GM23248 (cell line): ENCODE measurements around the gene SENP8. TPM values are rescaled to one million over a fixed set of nuclear protein-coding genes. Genes with fewer than 3 reads are reported as not detected.

ENCODE experiments used
- DNase-seq: peaks from one replicate; pipeline ENCODE4 v3.0.0-alpha.2; 2015
- H2AFZ ChIP-seq: fragments of 200-600 bp; sonication (generic); 2 replicates; pipeline ENCODE4 v1.6.1; 2016; ENCODE audit warnings: antibody characterized with exemption
- H3F3A ChIP-seq: fragments of 200-600 bp; sonication (generic); 2 replicates; pipeline ENCODE4 v1.6.1; 2016; ENCODE audit warnings: mild to moderate bottlenecking, antibody characterized with exemption, mixed run types; ENCODE audit not compliant: insufficient read depth
- H3K27ac ChIP-seq: fragments of 200-600 bp; sonication (generic); 2 replicates; pipeline ENCODE4 v1.5.1; 2016; ENCODE audit warnings: mild to moderate bottlenecking
- H3K27me3 ChIP-seq: fragments of 200-600 bp; sonication (generic); replicated peaks from 2 replicates; pipeline ENCODE4 v1.6.1; 2016; ENCODE audit warnings: mild to moderate bottlenecking; ENCODE audit not compliant: insufficient read depth
- H3K36me3 ChIP-seq: fragments of 200-600 bp; sonication (generic); 2 replicates; pipeline ENCODE4 v1.6.1; 2016; ENCODE audit warnings: low read depth, mild to moderate bottlenecking
- H3K4me1 ChIP-seq: fragments of 200-600 bp; sonication (generic); 2 replicates; pipeline ENCODE4 v1.6.1; 2016; ENCODE audit warnings: mild to moderate bottlenecking; ENCODE audit not compliant: insufficient read depth
- H3K4me2 ChIP-seq: fragments of 200-600 bp; sonication (generic); one replicate; pipeline ENCODE4 v1.6.1; 2016; ENCODE audit warnings: mild to moderate bottlenecking; ENCODE audit not compliant: unreplicated experiment
- H3K4me3 ChIP-seq: fragments of 200-600 bp; sonication (generic); 2 replicates; pipeline ENCODE4 v1.5.1; 2016; ENCODE audit warnings: mild to moderate bottlenecking
- H3K79me2 ChIP-seq: fragments of 200-600 bp; sonication (generic); 2 replicates; pipeline ENCODE4 v1.6.1; 2016; ENCODE audit warnings: mild to moderate bottlenecking; ENCODE audit not compliant: insufficient read depth
- H3K9ac ChIP-seq: fragments of 200-600 bp; sonication (generic); 2 replicates; pipeline ENCODE4 v1.6.1; 2016; ENCODE audit warnings: mild to moderate bottlenecking
- H3K9me2 ChIP-seq: fragments of 200-600 bp; sonication (generic); 2 replicates; pipeline ENCODE4 v1.6.1; 2016; ENCODE audit warnings: mixed run types, mild to moderate bottlenecking, moderate library complexity; ENCODE audit not compliant: insufficient read depth
- H3K9me3 ChIP-seq: fragments of 200-600 bp; sonication (generic); one replicate; pipeline ENCODE4 v1.6.1; 2017; ENCODE audit warnings: low read depth
- H4K20me1 ChIP-seq: fragments of 200-600 bp; sonication (generic); 2 replicates; pipeline ENCODE4 v1.6.0; 2016; ENCODE audit not compliant: insufficient read depth
- EZH2 ChIP-seq: fragments of 200-600 bp; sonication (generic); IDR thresholded peaks from 2 replicates; pipeline ENCODE4 v1.6.1; 2018; ENCODE audit warnings: antibody characterized with exemption, mild to moderate bottlenecking; ENCODE audit not compliant: insufficient read depth, poor library complexity, severe bottlenecking
- EZH2phosphoT487 ChIP-seq: fragments of 200-600 bp; sonication (generic); IDR thresholded peaks from 2 replicates; pipeline ENCODE4 v1.6.1; 2018; ENCODE audit warnings: antibody characterized with exemption, moderate library complexity, mild to moderate bottlenecking, low read depth; ENCODE audit not compliant: insufficient read depth
- WGBS, 2 experiments: methylation state at CpG; one replicate each; pipeline ENCODE4 v1.1.6; 2015 to 2017; ENCODE audit warnings: low lambda C conversion rate in 2 of 2, low coverage in 1 of 2; ENCODE audit errors: missing lambda C conversion rate in 2 of 2; 5-methylcytosine and 5-hydroxymethylcytosine counted together
- in situ Hi-C: fragments of 300-500 bp; cut with MboI; formaldehyde crosslinking; loops from 2 replicates; pipeline ENCODE4 v1.15.0; 2020
- polyA plus RNA-seq: library from polyadenylated mRNA; unstranded; fragments of >200 nt; fragmentation: Nextera tagmentation; extraction: Ambion mirVana; gene quantifications from 2 replicates; pipeline ENCODE4 v1.2.1, GENCODE V29; 2016
- total RNA-seq: library from RNA; depleted of rRNA; stranded (reverse); fragments of >200 nt; shearing (Covaris generic); gene quantifications from 2 replicates; pipeline ENCODE4 v1.2.3, GENCODE V29; 2014

SENP8 gene
- total and polyA plus RNA-seq, 2 experiments from 2014 or later, result 2.5 to 3.8 TPM

GRCh38 chr15:72127724-72128322, 9.6 kb downstream of the SENP8 start:
- no peak overlapping the region for H3K4me3 ChIP-seq
- TF ChIP-seq EZH2 (no peak), EZH2phosphoT487 (no peak)
- H3K27me3 ChIP-seq, result no peaks in the 10 kb centered on the region
- no peak overlapping the region for H2AFZ ChIP-seq
- H3K79me2 ChIP-seq, result no peaks in the 10 kb centered on the region
- DNase-seq, result no peak
- no peak overlapping the region for H3K9ac ChIP-seq
- H4K20me1 ChIP-seq, result no peaks in the 10 kb centered on the region
- in situ Hi-C loops, result no loop called here
- 52 to 55% methylated on average over 2 of the region's 2 CpGs for WGBS, 2 experiments
- no peaks in the 10 kb centered on the region for H3K9me2 ChIP-seq
- no peak overlapping the region for H3K4me2 ChIP-seq
- H3K27ac ChIP-seq, result no peak overlapping the region
- H3F3A ChIP-seq, result no peaks in the 10 kb centered on the region
- H3K9me3 ChIP-seq, result no peaks in the 10 kb centered on the region
- no peaks in the 10 kb centered on the region for H3K36me3 ChIP-seq
- H3K4me1 ChIP-seq, result no peaks in the 10 kb centered on the region

- no peak for DNase-seq
- no peaks in the 10 kb centered on the region for H4K20me1 ChIP-seq
- no peak overlapping the region for H3K27ac ChIP-seq
- TF ChIP-seq EZH2phosphoT487 (no peak), EZH2 (no peak)
- in situ Hi-C loops, result no loop called here
- H3K9me2 ChIP-seq, result no peaks in the 10 kb centered on the region
- no peaks in the 10 kb centered on the region for H3K9me3 ChIP-seq
- H3K4me3 ChIP-seq, result no peak overlapping the region
- no peak overlapping the region for H2AFZ ChIP-seq
- H3F3A ChIP-seq, result no peaks in the 10 kb centered on the region
- no peaks in the 10 kb centered on the region for H3K4me1 ChIP-seq
- H3K79me2 ChIP-seq, result no peaks in the 10 kb centered on the region
- H3K4me2 ChIP-seq, result no peak overlapping the region
- H3K27me3 ChIP-seq, result no peaks in the 10 kb centered on the region
- no peaks in the 10 kb centered on the region for H3K36me3 ChIP-seq
- no peak overlapping the region for H3K9ac ChIP-seq
These were observed 10.2 kb downstream of the SENP8 start for GRCh38 chr15:72128359-72128758.

GRCh38 chr15:72130272-72130671, 12.1 kb downstream of the SENP8 start:
- no peaks in the 10 kb centered on the region for H3F3A ChIP-seq
- TF ChIP-seq EZH2phosphoT487, result no peak
- TF ChIP-seq EZH2, result no peak
- no peaks in the 10 kb centered on the region for H3K79me2 ChIP-seq
- no peaks in the 10 kb centered on the region for H3K36me3 ChIP-seq
- no peaks in the 10 kb centered on the region for H3K27me3 ChIP-seq
- H3K9me2 ChIP-seq, result no peaks in the 10 kb centered on the region
- no peaks in the 10 kb centered on the region for H4K20me1 ChIP-seq
- H3K4me2 ChIP-seq, result no peak overlapping the region
- no peak for DNase-seq
- no peak overlapping the region for H3K9ac ChIP-seq
- no peak overlapping the region for H3K4me3 ChIP-seq
- 88 to 90% methylated on average over 4 of the region's 4 CpGs for WGBS, 2 experiments
- no peaks in the 10 kb centered on the region for H3K9me3 ChIP-seq
- no peak overlapping the region for H3K27ac ChIP-seq
- H2AFZ ChIP-seq, result no peak overlapping the region
- in situ Hi-C loops, result no loop called here
- H3K4me1 ChIP-seq, result no peaks in the 10 kb centered on the region

GRCh38 chr15:72131922-72132321, 13.7 kb downstream of the SENP8 start:
- TF ChIP-seq EZH2, result no peak
- TF ChIP-seq EZH2phosphoT487, result no peak
- H3K9me2 ChIP-seq, result no peaks in the 10 kb centered on the region
- no peaks in the 10 kb centered on the region for H3F3A ChIP-seq
- H3K36me3 ChIP-seq, result no peaks in the 10 kb centered on the region
- no peaks in the 10 kb centered on the region for H3K4me1 ChIP-seq
- DNase-seq, result no peak
- no peaks in the 10 kb centered on the region; the same call in 1 of the 2 replicates for H4K20me1 ChIP-seq
- H3K9ac ChIP-seq, result no peak overlapping the region
- H2AFZ ChIP-seq, result no peak overlapping the region
- no peak overlapping the region for H3K27ac ChIP-seq
- 57 to 63% methylated on average over 3 of the region's 3 CpGs for WGBS, 2 experiments
- no peak overlapping the region for H3K4me2 ChIP-seq
- in situ Hi-C loops, result no loop called here
- no peaks in the 10 kb centered on the region for H3K79me2 ChIP-seq
- no peak overlapping the region for H3K4me3 ChIP-seq
- H3K9me3 ChIP-seq, result no peaks in the 10 kb centered on the region
- no peaks in the 10 kb centered on the region for H3K27me3 ChIP-seq

GRCh38 chr15:72133211-72133610, 15.0 kb downstream of the SENP8 start:
- in situ Hi-C loops, result no loop called here
- 94 to 100% methylated on average over 1 of the region's 1 CpG for WGBS, 2 experiments

More at GRCh38 chr15:72133211-72133610, 15.0 kb downstream of the SENP8 start:
- Histone ChIP-seq H3K36me3 (no peaks in the 10 kb centered on the region), H2AFZ (no peak overlapping the region), H3K9ac (no peak overlapping the region), H3K4me3 (no peak overlapping the region), H3K9me3 (no peaks in the 10 kb centered on the region), H3K79me2 (no peaks in the 10 kb centered on the region), H3K9me2 (no peaks in the 10 kb centered on the region), H4K20me1 (no peaks in the 10 kb centered on the region; the same call in 1 of the 2 replicates), H3F3A (no peaks in the 10 kb centered on the region), H3K4me1 (no peaks in the 10 kb centered on the region), H3K27me3 (no peaks in the 10 kb centered on the region), H3K27ac (no peak overlapping the region), H3K4me2 (no peak overlapping the region)
- DNase-seq, result no peak
- TF ChIP-seq EZH2phosphoT487 (no peak), EZH2 (no peak)
